Spinal cord (tissue), 10 donors: ENCODE measurements around the gene SDR42E2. TPM values are rescaled to one million over a fixed set of nuclear protein-coding genes. Genes with fewer than 3 reads are reported as not detected.

Experiments
- DNase-seq, 6 donors: peaks; one replicate each; pipeline versions ENCODE4 v3.0.0 to v3.0.0-alpha.2; 2013 to 2015; ENCODE audit warnings: low spot score in 6 of 6, low read depth in 4 of 6
- H3K27ac ChIP-seq: one replicate; pipeline ENCODE4 v1.5.1; 2013; ENCODE audit warnings: low read depth, low read length, control low read depth
- H3K27me3 ChIP-seq: one replicate; pipeline ENCODE4 v1.6.1; 2013; ENCODE audit warnings: low read length; ENCODE audit not compliant: control insufficient read depth, insufficient read depth
- H3K36me3 ChIP-seq: one replicate; pipeline ENCODE4 v1.6.1; 2013; ENCODE audit warnings: low read length; ENCODE audit not compliant: control insufficient read depth, insufficient read depth
- H3K4me1 ChIP-seq: one replicate; pipeline ENCODE4 v1.6.1; 2013; ENCODE audit warnings: low read length; ENCODE audit not compliant: control insufficient read depth, insufficient read depth
- H3K4me3 ChIP-seq: one replicate; pipeline ENCODE4 v1.5.1; 2013; ENCODE audit warnings: low read depth, low read length, control low read depth
- H3K9me3 ChIP-seq: one replicate; pipeline ENCODE4 v1.6.1; 2013; ENCODE audit warnings: low read length; ENCODE audit not compliant: control insufficient read depth, insufficient read depth
- WGBS: methylation state at CpG from one replicate; pipeline ENCODE4 v1.1.5; 2013; ENCODE audit warnings: missing lambda C conversion rate; ENCODE audit not compliant: insufficient coverage; 5-methylcytosine and 5-hydroxymethylcytosine counted together
- long read RNA-seq, 4 donors: transcript quantifications; one replicate each; lab custom pipeline, GENCODE V29; 2026
- polyA plus RNA-seq, 2 donors: library from polyadenylated mRNA; unstranded; fragments of 120-200 nt; gene quantifications; one replicate each; pipeline ENCODE4 v1.2.1, GENCODE V29; 2013; ENCODE audit not compliant: insufficient read length in 2 of 2
- total RNA-seq, 2 donors: library from RNA; depleted of rRNA in 1 of 2; stranded (reverse); fragments of 120-200 nt in 1 of 2; fragments of >200 nt in 1 of 2; gene quantifications; one replicate each; pipeline versions ENCODE4 v1.2.3 to v1.2.4, GENCODE V29; 2013 to 2014
- donor health status: healthy.

The SDR42E2 gene
- total RNA-seq (under 1 TPM in 1 of 2 donors, not detected in 1; 0.17 TPM), polyA plus RNA-seq (1 to 10 TPM; 1.3 to 1.6 TPM)
- long read RNA-seq, donor 1 = 0 reads
- long read RNA-seq, donor 2 = 0 reads
- long read RNA-seq, donor 3 = 0 reads
- long read RNA-seq, donor 4 = 0 reads

DNA sequence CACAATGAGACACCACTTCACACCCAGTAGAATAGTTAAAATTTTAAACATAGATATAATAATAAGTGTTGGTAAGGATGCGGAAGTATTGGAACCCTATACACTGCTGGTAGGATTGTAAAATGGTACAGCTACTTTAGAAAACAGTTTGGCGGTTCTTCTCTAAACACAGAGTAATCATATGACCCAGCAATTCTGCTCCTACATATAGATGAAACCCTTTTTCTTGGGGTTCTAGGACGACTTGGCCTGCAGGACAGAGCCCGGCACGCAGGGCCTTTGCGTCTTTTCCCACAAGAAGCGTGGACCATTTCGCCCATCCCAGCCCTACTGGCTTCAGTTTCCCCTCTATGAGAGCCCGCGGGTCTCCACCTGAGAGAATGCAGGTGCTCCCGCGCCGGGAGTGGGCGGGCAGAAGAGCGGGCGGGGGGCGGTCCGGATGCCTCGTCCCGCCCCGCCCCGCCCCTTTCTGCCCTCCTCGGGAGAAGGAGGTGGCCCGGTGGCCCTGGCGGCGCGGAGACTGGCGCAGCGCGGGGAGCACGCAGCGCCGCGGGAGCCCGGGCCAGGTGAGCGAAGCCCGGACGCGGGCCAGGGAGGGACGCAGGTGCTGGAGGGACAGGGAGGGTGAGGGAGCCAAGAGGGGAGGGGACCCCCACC, at the start of gene SDR42E2:
SDR42E2 (plus strand) TSS at position 508 of the 657 bp plus-strand sequence. CDS start 3,077 bp downstream, outside the sequence.
- H3K27me3 ChIP-seq = peaks cover 19% of the 10 kb centered on the region
- H3K4me3 ChIP-seq = no peak within 1 kb of the TSS
- WGBS = 4% methylated on average over 37 of the region's 40 CpGs
- DNase-seq = peak in 1 of 6 donors; percentile 24
- H3K9me3 ChIP-seq = no peaks in the 10 kb centered on the region
- H3K36me3 ChIP-seq = no peaks in the 10 kb centered on the region
- H3K4me1 ChIP-seq = peaks cover 7% of the 10 kb centered on the region
- no peak within 1 kb of the TSS for H3K27ac ChIP-seq

DNA sequence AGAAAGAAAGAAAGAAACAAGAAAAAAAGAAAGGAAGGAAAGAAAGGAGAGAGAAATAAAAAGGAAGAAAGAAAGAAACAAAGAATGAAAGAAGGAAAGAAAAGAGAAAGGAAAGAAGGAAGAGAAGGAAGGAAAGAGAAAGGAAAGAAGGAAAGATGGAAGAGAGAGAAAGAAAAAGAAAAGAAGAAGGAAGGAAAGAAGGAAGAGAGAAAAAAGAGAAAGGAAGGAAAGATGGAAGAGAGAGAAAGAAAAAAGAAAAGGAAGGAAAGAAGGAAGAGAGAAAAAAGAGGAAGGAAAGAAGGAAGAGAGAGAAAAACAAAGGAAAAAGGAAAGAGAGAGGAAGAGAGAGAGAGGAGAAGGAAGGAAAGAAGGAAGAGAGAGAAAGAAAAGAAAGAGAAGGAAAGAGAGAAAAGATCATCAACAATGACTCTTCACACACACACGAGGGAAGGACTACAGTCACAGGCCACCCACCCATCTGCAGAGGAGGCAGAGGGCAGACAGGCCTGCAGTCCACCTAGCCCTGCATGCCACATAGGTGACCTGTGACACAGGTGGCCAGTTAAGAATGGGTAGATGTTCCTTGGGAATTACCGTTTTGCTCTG, 46.1 kb upstream of the SDR42E2 start:
- WGBS = 50% methylated on average over 1 of the region's 2 CpGs
- Histone ChIP-seq H3K4me3 (no peak overlapping the region), H3K9me3 (no peaks in the 10 kb centered on the region), H3K27me3 (no peaks in the 10 kb centered on the region), H3K27ac (no peak overlapping the region), H3K4me1 (no peaks in the 10 kb centered on the region), H3K36me3 (peaks cover 4% of the 10 kb centered on the region)
- DNase-seq = no peak

DNA sequence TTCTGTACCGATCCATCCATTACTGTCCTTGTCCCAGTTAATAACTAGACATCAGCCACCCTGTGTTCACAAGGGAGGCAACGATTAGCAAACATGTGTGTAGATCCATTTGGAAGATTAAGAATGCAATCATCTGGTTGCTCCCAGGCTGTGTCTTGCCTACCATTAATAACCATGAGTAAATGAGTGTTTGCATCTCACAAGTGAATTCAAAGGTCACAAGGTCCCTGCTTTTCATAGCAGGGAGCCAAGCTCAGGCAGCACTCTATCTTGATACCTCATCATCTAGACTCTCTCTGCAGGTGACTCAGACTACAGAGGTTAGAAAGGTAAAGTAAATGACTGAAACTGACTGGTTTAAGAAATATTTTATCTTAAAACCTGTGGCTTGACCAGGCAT, 44.7 kb upstream of the SDR42E2 start:
- no CpG with 5 or more reads among the region's 2 CpGs for WGBS
- Histone ChIP-seq H3K27me3 (no peaks in the 10 kb centered on the region), H3K27ac (no peak overlapping the region), H3K36me3 (peaks cover 4% of the 10 kb centered on the region), H3K4me3 (no peak overlapping the region), H3K4me1 (no peaks in the 10 kb centered on the region), H3K9me3 (no peaks in the 10 kb centered on the region)
- peak in 1 of 6 donors; percentile 63 for DNase-seq

DNA sequence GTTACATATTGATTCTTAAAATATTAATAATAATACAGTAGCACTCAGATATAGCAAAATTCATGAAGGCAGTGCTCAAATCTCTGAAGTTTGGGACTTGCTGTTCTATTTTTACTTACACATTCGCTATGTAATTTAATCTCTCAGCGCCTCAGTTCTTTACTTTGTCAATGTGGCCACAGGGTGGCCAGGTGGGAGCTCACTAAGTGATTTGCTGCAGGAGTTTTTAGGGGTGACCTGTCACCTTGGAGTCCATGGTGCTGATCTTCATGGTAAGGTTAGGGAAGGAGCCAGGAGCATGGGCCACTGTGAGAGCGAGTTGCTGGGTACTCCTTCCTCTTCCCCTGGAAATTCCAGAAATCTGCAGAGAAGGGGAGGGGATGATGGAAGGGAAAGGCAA, 41.9 kb upstream of the SDR42E2 start:
- no peaks in the 10 kb centered on the region for H3K9me3 ChIP-seq
- DNase-seq = no peak
- no peaks in the 10 kb centered on the region for H3K27me3 ChIP-seq
- no peak overlapping the region for H3K27ac ChIP-seq
- WGBS = no CpG with 5 or more reads among the region's 3 CpGs
- H3K36me3 ChIP-seq = peaks cover 4% of the 10 kb centered on the region
- no peaks in the 10 kb centered on the region for H3K4me1 ChIP-seq
- no peak overlapping the region for H3K4me3 ChIP-seq

DNA sequence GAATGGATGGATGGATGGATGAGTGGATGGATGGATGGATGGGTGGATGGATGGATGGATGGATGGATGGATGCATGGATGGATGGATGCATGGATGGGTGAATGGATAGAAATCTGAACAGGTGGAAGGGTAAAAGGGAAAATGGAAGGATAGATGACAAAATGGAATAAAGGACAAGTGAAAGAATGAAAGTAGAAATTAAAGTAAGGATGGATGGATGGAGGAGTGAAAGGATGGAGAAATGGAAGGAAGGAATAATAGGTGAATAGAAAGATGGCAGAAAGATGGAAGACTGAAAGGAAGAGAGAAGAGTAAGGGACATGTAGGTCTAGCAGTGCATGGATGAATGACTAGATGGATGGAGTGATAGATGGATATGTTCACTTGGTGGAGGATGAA, 40.1 kb upstream of the SDR42E2 start:
- DNase-seq = no peak
- H3K4me1 ChIP-seq = no peaks in the 10 kb centered on the region
- H3K27ac ChIP-seq = no peak overlapping the region
- H3K36me3 ChIP-seq = peaks cover 4% of the 10 kb centered on the region
- no peak overlapping the region for H3K4me3 ChIP-seq
- no peaks in the 10 kb centered on the region for H3K9me3 ChIP-seq
- H3K27me3 ChIP-seq = no peaks in the 10 kb centered on the region

DNA sequence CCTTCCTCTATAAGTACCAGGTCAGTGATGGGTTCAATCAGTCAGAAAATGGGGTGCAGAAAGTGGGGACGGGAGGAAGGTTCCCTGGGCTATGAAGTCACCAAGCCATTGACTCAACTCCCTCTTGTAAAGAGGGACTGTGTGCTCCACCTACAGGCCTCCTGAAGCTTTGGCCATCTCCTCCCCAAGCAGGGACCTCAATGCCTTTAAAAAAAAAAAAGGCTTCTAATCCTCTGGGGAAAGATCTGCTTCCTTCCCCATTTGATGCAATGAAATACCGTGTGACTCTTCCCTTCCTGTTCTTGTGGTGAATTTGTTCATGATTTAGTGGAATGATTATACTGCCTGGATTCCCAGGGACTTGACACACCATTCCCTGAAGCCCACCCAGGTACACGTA, 39.2 kb upstream of the SDR42E2 start:
- H3K4me3 ChIP-seq = no peak overlapping the region
- DNase-seq = no peak
- H3K27ac ChIP-seq = no peak overlapping the region
- no peaks in the 10 kb centered on the region for H3K4me1 ChIP-seq
- H3K27me3 ChIP-seq = no peaks in the 10 kb centered on the region
- peaks cover 4% of the 10 kb centered on the region for H3K36me3 ChIP-seq
- no peaks in the 10 kb centered on the region for H3K9me3 ChIP-seq
- WGBS = no CpG with 5 or more reads among the region's 3 CpGs

DNA sequence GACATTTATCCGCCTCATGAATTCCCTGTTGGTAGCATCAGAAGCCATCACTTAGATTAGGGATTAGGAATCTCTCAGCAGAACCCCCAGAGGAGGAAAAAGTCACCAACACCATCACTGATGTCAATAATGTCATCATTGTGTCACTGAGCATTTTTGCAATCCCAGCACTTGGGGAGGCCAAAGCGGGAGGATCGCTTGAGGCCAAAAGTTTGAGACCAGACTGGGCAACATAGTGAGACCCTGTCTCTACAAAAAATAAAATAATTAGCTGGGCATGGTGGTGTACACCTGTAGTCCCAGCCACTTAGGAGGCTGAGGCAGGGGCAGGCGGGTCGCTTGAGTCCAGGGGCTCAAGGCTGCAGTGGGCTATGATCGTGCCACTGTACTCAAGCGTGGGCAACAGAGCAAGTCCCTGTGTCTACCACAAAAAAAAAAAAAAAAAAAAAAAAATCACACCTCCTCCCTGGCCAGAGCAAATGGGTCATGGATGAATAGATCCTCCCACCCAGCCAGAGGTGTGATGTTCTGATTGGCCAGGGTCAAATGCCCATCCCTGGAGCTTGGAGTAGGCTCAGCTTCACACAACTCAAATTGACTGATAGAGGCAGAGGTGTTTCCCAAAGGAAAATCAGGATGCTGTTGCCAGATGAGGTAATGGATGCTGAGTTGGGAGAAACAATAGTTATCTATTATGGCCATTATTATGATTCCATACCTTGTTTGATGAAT, 38.4 kb upstream of the SDR42E2 start:
- H3K36me3 ChIP-seq = peaks cover 2% of the 10 kb centered on the region
- H3K9me3 ChIP-seq = no peaks in the 10 kb centered on the region
- no peaks in the 10 kb centered on the region for H3K4me1 ChIP-seq
- no peak overlapping the region for H3K27ac ChIP-seq
- WGBS = 100% methylated on average over 1 of the region's 7 CpGs
- H3K27me3 ChIP-seq = no peaks in the 10 kb centered on the region
- no peak for DNase-seq
- no peak overlapping the region for H3K4me3 ChIP-seq

DNA sequence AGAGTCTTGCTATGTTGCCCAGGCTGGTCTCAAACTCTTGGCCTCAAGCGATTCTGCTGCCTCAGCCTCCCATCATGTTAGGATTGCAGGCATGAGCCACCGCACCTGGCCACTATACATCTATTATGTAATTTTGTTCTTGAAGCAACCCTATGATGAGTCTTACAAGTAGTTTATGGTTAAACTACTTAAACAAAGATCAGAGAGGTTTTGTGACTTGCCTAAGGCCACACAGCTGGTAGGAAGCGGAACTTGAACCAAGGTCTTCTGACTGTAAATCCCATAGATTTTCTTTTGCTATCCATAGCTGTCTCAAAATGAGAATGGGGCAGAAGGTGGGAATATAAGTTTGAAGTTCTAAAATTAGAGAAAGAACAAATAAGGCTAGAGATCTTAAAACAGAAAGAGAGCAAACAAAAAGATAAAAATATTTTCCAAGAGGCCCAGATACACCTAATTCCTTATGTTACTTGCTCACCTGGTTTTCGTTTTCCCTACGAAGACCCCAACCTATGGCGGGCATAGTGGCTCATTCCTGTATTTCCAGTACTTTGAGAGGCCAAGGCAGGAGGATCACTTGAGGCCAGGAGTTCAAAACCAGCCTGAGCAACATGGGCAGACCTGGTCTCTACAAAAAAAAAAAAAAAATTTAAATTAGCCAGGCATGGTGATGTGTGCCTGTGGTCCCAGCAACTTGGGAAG, 37.6 kb upstream of the SDR42E2 start:
- Histone ChIP-seq H3K4me3 (no peak overlapping the region), H3K4me1 (no peaks in the 10 kb centered on the region), H3K9me3 (no peaks in the 10 kb centered on the region), H3K27ac (no peak overlapping the region), H3K27me3 (no peaks in the 10 kb centered on the region), H3K36me3 (no peaks in the 10 kb centered on the region)
- 90% methylated on average over 3 of the region's 6 CpGs for WGBS
- DNase-seq = no peak

DNA sequence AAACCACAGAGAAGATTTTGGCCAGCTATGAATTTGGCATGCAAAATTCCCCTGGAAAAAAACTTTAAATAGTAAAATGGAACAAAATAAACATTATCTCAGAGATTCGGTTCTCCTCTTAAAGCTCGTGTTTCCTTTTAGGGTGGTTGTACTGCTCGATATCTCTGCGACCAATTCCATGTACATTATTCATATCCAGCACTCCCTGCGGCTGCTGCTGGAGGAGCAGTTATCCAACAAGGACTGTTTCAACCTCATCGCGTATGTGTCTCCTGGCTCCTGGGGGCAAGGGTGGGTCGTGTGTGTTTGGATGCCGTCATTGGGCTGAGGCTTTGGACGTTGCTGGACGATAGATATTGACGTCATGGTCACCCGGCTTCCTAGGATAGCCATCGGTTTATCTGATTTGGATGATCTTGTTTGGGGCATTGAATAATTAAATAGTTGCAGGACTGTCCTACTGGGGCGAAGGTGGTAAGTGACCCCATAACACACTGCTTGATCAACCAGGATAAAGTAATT, 36.2 kb upstream of the SDR42E2 start:
- no peak for DNase-seq
- no peak overlapping the region for H3K4me3 ChIP-seq
- no peaks in the 10 kb centered on the region for H3K9me3 ChIP-seq
- WGBS = 87% methylated on average over 10 of the region's 15 CpGs
- no peak overlapping the region for H3K27ac ChIP-seq
- no peaks in the 10 kb centered on the region for H3K4me1 ChIP-seq
- H3K27me3 ChIP-seq = no peaks in the 10 kb centered on the region
- no peaks in the 10 kb centered on the region for H3K36me3 ChIP-seq
